Stimulated activated naive CD8-positive, alpha-beta T cell treated with anti-CD3 and anti-CD28 coated beads, Interleukin-15, Interleukin-2, amounts not matched to agents 100 ng/mL and 50 ng/mL, for 24 hours (primary cell): ENCODE data around the gene TMEM200A.

ENCODE experiments used
- H3K27ac Mint-ChIP-seq: one replicate; pipeline ENCODE4 v1.8.0; 2021; ENCODE audit warnings: mild to moderate bottlenecking, mixed read lengths
- H3K27me3 Mint-ChIP-seq: one replicate; pipeline ENCODE4 v1.8.0; 2021; ENCODE audit warnings: mixed read lengths
- H3K36me3 Mint-ChIP-seq: one replicate; pipeline ENCODE4 v1.8.0; 2021; ENCODE audit warnings: low read depth, mixed read lengths
- H3K4me1 Mint-ChIP-seq: one replicate; pipeline ENCODE4 v1.8.0; 2021; ENCODE audit warnings: low read depth, mixed read lengths
- H3K4me3 Mint-ChIP-seq: one replicate; pipeline ENCODE4 v1.8.0; 2021; ENCODE audit warnings: mild to moderate bottlenecking, mixed read lengths
- H3K9me3 Mint-ChIP-seq: one replicate; pipeline ENCODE4 v1.8.0; 2021; ENCODE audit warnings: mixed read lengths

TMEM200A gene

GRCh38 chr6:130425537-130425936, 59.7 kb downstream of the TMEM200A start:
- H3K4me1 Mint-ChIP-seq: no peaks in the 10 kb centered on the region
- no peaks in the 10 kb centered on the region for H3K36me3 Mint-ChIP-seq
- H3K27ac Mint-ChIP-seq: no peak overlapping the region
- H3K9me3 Mint-ChIP-seq: no peaks in the 10 kb centered on the region
- no peaks in the 10 kb centered on the region for H3K27me3 Mint-ChIP-seq
- H3K4me3 Mint-ChIP-seq: no peak overlapping the region

- no peak overlapping the region for H3K4me3 Mint-ChIP-seq
- no peaks in the 10 kb centered on the region for H3K36me3 Mint-ChIP-seq
- H3K4me1 Mint-ChIP-seq: no peaks in the 10 kb centered on the region
- H3K27me3 Mint-ChIP-seq: no peaks in the 10 kb centered on the region
- no peaks in the 10 kb centered on the region for H3K9me3 Mint-ChIP-seq
- peak overlapping the region; percentile 53 for H3K27ac Mint-ChIP-seq
Observed at GRCh38 chr6:130426066-130426721, 60.4 kb downstream of the TMEM200A start.

- Mint-ChIP-seq H3K36me3 (no peaks in the 10 kb centered on the region), H3K4me3 (no peak overlapping the region), H3K4me1 (no peaks in the 10 kb centered on the region), H3K27me3 (no peaks in the 10 kb centered on the region), H3K27ac (no peak overlapping the region), H3K9me3 (no peaks in the 10 kb centered on the region)
Observed at GRCh38 chr6:130431346-130431852, 65.6 kb downstream of the TMEM200A start.

GRCh38 chr6:130432838-130433237, 67.0 kb downstream of the TMEM200A start:
- Mint-ChIP-seq H3K4me1 (no peaks in the 10 kb centered on the region), H3K36me3 (no peaks in the 10 kb centered on the region)

GRCh38 chr6:130434174-130434873, 68.5 kb downstream of the TMEM200A start:
- Mint-ChIP-seq H3K36me3 (no peaks in the 10 kb centered on the region), H3K27ac (no peak overlapping the region), H3K9me3 (no peaks in the 10 kb centered on the region), H3K4me3 (no peak overlapping the region), H3K27me3 (no peaks in the 10 kb centered on the region), H3K4me1 (no peaks in the 10 kb centered on the region)

More at GRCh38 chr6:130432838-130433237, 67.0 kb downstream of the TMEM200A start:
- no peak overlapping the region for H3K4me3 Mint-ChIP-seq
- no peaks in the 10 kb centered on the region for H3K9me3 Mint-ChIP-seq
- no peaks in the 10 kb centered on the region for H3K27me3 Mint-ChIP-seq
- no peak overlapping the region for H3K27ac Mint-ChIP-seq

GRCh38 chr6:130435181-130435580, 69.4 kb downstream of the TMEM200A start:
- no peaks in the 10 kb centered on the region for H3K9me3 Mint-ChIP-seq
- no peak overlapping the region for H3K27ac Mint-ChIP-seq
- no peaks in the 10 kb centered on the region for H3K4me1 Mint-ChIP-seq
- no peaks in the 10 kb centered on the region for H3K36me3 Mint-ChIP-seq
- no peak overlapping the region for H3K4me3 Mint-ChIP-seq
- H3K27me3 Mint-ChIP-seq: no peaks in the 10 kb centered on the region

- no peak overlapping the region for H3K27ac Mint-ChIP-seq
- no peaks in the 10 kb centered on the region for H3K9me3 Mint-ChIP-seq
- no peaks in the 10 kb centered on the region for H3K27me3 Mint-ChIP-seq
- H3K4me1 Mint-ChIP-seq: no peaks in the 10 kb centered on the region
- H3K36me3 Mint-ChIP-seq: peaks cover 5% of the 10 kb centered on the region
- H3K4me3 Mint-ChIP-seq: no peak overlapping the region
Observed at GRCh38 chr6:130437961-130438360, 72.1 kb downstream of the TMEM200A start.

GRCh38 chr6:130447374-130447773, 81.6 kb downstream of the TMEM200A start:
- no peaks in the 10 kb centered on the region for H3K4me1 Mint-ChIP-seq
- H3K27ac Mint-ChIP-seq: no peak overlapping the region
- H3K4me3 Mint-ChIP-seq: no peak overlapping the region
- no peaks in the 10 kb centered on the region for H3K27me3 Mint-ChIP-seq
- H3K9me3 Mint-ChIP-seq: no peaks in the 10 kb centered on the region
- no peaks in the 10 kb centered on the region for H3K36me3 Mint-ChIP-seq

GRCh38 chr6:130452336-130452735, 86.5 kb downstream of the TMEM200A start:
- H3K27ac Mint-ChIP-seq: no peak overlapping the region
- H3K9me3 Mint-ChIP-seq: no peaks in the 10 kb centered on the region
- H3K4me3 Mint-ChIP-seq: no peak overlapping the region
- H3K36me3 Mint-ChIP-seq: no peaks in the 10 kb centered on the region
- no peaks in the 10 kb centered on the region for H3K4me1 Mint-ChIP-seq
- H3K27me3 Mint-ChIP-seq: no peaks in the 10 kb centered on the region

GRCh38 chr6:130453230-130453629, 87.4 kb downstream of the TMEM200A start:
- H3K27me3 Mint-ChIP-seq: no peaks in the 10 kb centered on the region
- H3K4me3 Mint-ChIP-seq: no peak overlapping the region
- no peaks in the 10 kb centered on the region for H3K9me3 Mint-ChIP-seq
- no peak overlapping the region for H3K27ac Mint-ChIP-seq
- H3K4me1 Mint-ChIP-seq: no peaks in the 10 kb centered on the region
- H3K36me3 Mint-ChIP-seq: no peaks in the 10 kb centered on the region

GRCh38 chr6:130457605-130458004, 91.8 kb downstream of the TMEM200A start:
- Mint-ChIP-seq H3K27me3 (no peaks in the 10 kb centered on the region), H3K4me1 (no peaks in the 10 kb centered on the region), H3K27ac (no peak overlapping the region), H3K4me3 (no peak overlapping the region), H3K9me3 (no peaks in the 10 kb centered on the region), H3K36me3 (no peaks in the 10 kb centered on the region)

- no peaks in the 10 kb centered on the region for H3K4me1 Mint-ChIP-seq
- H3K9me3 Mint-ChIP-seq: no peaks in the 10 kb centered on the region
- H3K27ac Mint-ChIP-seq: no peak overlapping the region
- H3K36me3 Mint-ChIP-seq: no peaks in the 10 kb centered on the region
- H3K4me3 Mint-ChIP-seq: no peak overlapping the region
- H3K27me3 Mint-ChIP-seq: no peaks in the 10 kb centered on the region
Observed at GRCh38 chr6:130459316-130459715, 93.5 kb downstream of the TMEM200A start.

- Mint-ChIP-seq H3K27ac (no peak overlapping the region), H3K4me3 (no peak overlapping the region), H3K4me1 (no peaks in the 10 kb centered on the region), H3K9me3 (peaks cover 4% of the 10 kb centered on the region), H3K27me3 (no peaks in the 10 kb centered on the region), H3K36me3 (no peaks in the 10 kb centered on the region)
Observed at GRCh38 chr6:130460934-130461333, 95.1 kb downstream of the TMEM200A start.

GRCh38 chr6:130466052-130466747, 100.4 kb downstream of the TMEM200A start:
- H3K36me3 Mint-ChIP-seq: no peaks in the 10 kb centered on the region

GRCh38 chr6:130466748-130467061, 100.9 kb downstream of the TMEM200A start:
- H3K9me3 Mint-ChIP-seq: peaks cover 4% of the 10 kb centered on the region
- no peaks in the 10 kb centered on the region for H3K36me3 Mint-ChIP-seq
- no peaks in the 10 kb centered on the region for H3K27me3 Mint-ChIP-seq
- peaks cover 4% of the 10 kb centered on the region for H3K4me1 Mint-ChIP-seq
- no peak overlapping the region for H3K27ac Mint-ChIP-seq
- no peak overlapping the region for H3K4me3 Mint-ChIP-seq

More at GRCh38 chr6:130466052-130466747, 100.4 kb downstream of the TMEM200A start:
- no peak overlapping the region for H3K4me3 Mint-ChIP-seq
- no peaks in the 10 kb centered on the region for H3K27me3 Mint-ChIP-seq
- peaks cover 4% of the 10 kb centered on the region for H3K4me1 Mint-ChIP-seq
- H3K9me3 Mint-ChIP-seq: peaks cover 4% of the 10 kb centered on the region
- no peak overlapping the region for H3K27ac Mint-ChIP-seq
